Thyroid gland (tissue), 4 donors: ENCODE data around the gene DDN. TPM values are rescaled to one million over a fixed set of nuclear protein-coding genes. Genes with fewer than 3 reads are reported as not detected.

Experiments used
- DNase-seq, 2 donors: peaks; one replicate each; pipeline ENCODE4 v3.0.0-alpha.2; 2019
- H3K27ac ChIP-seq, 3 donors: fragments of 200-600 bp; sonication (generic); 1 replicate in 2 of 3; 2 replicates in 1 of 3; pipeline ENCODE4 v1.5.1; 2016 to 2019; ENCODE audit warnings: mild to moderate bottlenecking in 1 of 3, moderate library complexity in 1 of 3
- H3K27me3 ChIP-seq: fragments of 200-600 bp; sonication (generic); one replicate; pipeline ENCODE4 v1.5.1; 2019
- H3K36me3 ChIP-seq, 2 donors: fragments of 200-600 bp; sonication (generic); one replicate each; pipeline ENCODE4 v1.5.1; 2016 to 2019
- H3K4me1 ChIP-seq, 2 donors: fragments of 200-600 bp; sonication (generic); one replicate each; pipeline ENCODE4 v1.5.1; 2017 to 2019
- H3K4me3 ChIP-seq, 3 donors: fragments of 200-600 bp; sonication (generic); replicated peaks in 1 of 3; 1 replicate in 2 of 3; 2 replicates in 1 of 3; pipeline ENCODE4 v1.5.1; 2016; ENCODE audit warnings: mild to moderate bottlenecking in 1 of 3
- H3K9me3 ChIP-seq: fragments of 200-600 bp; sonication (generic); one replicate; pipeline ENCODE4 v1.5.1; 2017
- POLR2A ChIP-seq, 2 donors: fragments of 450-650 bp; IDR thresholded peaks; one replicate each; pipeline ENCODE4 v1.6.1; 2017; ENCODE audit warnings: antibody characterized with exemption in 2 of 2, mild to moderate bottlenecking in 2 of 2, moderate library complexity in 1 of 2
- WGBS, 2 donors: methylation state at CpG; one replicate each; pipeline ENCODE4 v1.1.5; 2017; 5-methylcytosine and 5-hydroxymethylcytosine counted together
- intact Hi-C: fragments of 100-400 bp; cut with DNase I; formaldehyde crosslinking; loops from one replicate; pipeline ENCODE4 v1.15.1; 2023
- total RNA-seq, 4 donors: library from RNA; depleted of rRNA; stranded (reverse); fragments of >200 nt; gene quantifications; one replicate each; pipeline ENCODE4 v1.2.3, GENCODE V29; 2016
- TF ChIP-seq, protein P1 (sequence below), 6 experiments: fragments of 200-600 bp in 3 of 6; fragments of 450-650 bp in 3 of 6; sonication (generic) in 3 of 6; IDR thresholded peaks; one replicate each; pipeline ENCODE4 v1.5.1; 2016 to 2019; ENCODE audit warnings: antibody characterized with exemption in 6 of 6, mild to moderate bottlenecking in 2 of 6, inconsistent platforms in 1 of 6, moderate library complexity in 1 of 6

Gene DDN
- total RNA-seq, 4 donors from 2014 or later, result 0.11 to 0.13 TPM; not detected in 2

DNA sequence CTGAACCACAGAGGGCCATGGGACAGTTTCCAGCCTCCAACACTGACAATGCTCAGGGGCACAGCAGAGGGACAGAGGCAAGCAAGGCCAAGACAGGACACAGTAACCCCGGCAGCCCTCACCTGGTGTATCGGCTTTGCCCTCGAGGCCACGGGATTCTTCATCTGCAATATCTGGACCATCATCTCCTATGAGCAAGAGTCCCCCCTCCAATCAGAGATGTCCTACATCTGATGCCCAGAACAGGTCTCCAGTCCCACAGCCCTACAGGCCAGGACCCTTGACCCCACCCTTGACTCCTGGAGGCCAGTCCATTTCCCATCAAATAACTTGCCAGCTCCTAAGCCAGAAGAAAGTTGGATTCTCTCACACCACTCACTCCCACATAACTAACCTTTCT lies 44.1 kb upstream of the DDN start:
- peaks cover 94 to 99% of the 10 kb centered on the region in 2 donors for H3K36me3 ChIP-seq
- H3K4me3 ChIP-seq, result no peak overlapping the region
- H3K4me1 ChIP-seq, result no peaks in the 10 kb centered on the region
- no peaks in the 10 kb centered on the region for H3K27me3 ChIP-seq
- TF ChIP-seq, protein P1, sequence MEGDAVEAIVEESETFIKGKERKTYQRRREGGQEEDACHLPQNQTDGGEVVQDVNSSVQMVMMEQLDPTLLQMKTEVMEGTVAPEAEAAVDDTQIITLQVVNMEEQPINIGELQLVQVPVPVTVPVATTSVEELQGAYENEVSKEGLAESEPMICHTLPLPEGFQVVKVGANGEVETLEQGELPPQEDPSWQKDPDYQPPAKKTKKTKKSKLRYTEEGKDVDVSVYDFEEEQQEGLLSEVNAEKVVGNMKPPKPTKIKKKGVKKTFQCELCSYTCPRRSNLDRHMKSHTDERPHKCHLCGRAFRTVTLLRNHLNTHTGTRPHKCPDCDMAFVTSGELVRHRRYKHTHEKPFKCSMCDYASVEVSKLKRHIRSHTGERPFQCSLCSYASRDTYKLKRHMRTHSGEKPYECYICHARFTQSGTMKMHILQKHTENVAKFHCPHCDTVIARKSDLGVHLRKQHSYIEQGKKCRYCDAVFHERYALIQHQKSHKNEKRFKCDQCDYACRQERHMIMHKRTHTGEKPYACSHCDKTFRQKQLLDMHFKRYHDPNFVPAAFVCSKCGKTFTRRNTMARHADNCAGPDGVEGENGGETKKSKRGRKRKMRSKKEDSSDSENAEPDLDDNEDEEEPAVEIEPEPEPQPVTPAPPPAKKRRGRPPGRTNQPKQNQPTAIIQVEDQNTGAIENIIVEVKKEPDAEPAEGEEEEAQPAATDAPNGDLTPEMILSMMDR (IDR thresholded peaks at IDR 0.05), result no peak
- TF ChIP-seq POLR2A (IDR thresholded peaks at IDR 0.05), result no peak
- WGBS, 2 donors, result 95 to 100% methylated on average over 4 of the region's 4 CpGs
- H3K27ac ChIP-seq, result no peak overlapping the region
- intact Hi-C loops, result no loop called here
- no peaks in the 10 kb centered on the region for H3K9me3 ChIP-seq
- no peak for DNase-seq

DNA sequence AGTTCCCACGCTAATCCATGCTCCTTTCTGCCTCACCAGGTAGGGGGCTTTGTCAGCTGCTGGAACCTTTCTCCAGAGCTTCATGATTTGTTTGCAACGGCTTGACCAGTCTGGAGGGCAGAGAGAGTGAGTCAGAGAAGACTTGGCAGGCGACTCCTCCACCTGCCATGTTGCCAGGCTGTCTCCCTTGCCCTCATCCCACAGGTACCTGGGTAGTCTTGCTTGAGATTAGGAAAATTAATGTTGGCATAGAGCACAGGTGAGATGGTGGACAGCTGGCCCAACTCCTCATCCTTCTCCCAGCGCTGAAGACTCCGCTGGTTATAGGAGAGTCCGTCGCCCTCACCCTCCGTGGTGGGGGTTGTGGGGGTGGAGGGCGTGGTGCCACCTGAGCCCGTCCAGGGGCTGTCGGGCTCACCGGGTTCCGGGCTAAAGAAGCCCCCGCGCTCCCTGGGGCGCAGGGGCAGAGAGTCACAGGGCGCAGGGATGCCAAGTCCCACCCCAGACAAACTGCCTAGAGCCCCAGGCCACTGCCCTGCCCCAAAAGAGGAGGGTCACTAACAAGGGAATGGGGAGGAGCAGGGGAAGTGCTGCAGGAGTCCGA lies 42.8 kb upstream of the DDN start:
- no peak overlapping the region for H3K4me3 ChIP-seq
- H3K4me1 ChIP-seq, result no peaks in the 10 kb centered on the region
- TF ChIP-seq, protein P1 (IDR thresholded peaks at IDR 0.05), result no peak
- no peak for TF ChIP-seq POLR2A (IDR thresholded peaks at IDR 0.05)
- no peaks in the 10 kb centered on the region for H3K27me3 ChIP-seq
- peaks cover 92 to 100% of the 10 kb centered on the region in 2 donors for H3K36me3 ChIP-seq
- DNase-seq, result no peak
- 91 to 94% methylated on average over 12 to 18 of the region's 18 CpGs for WGBS, 2 donors
- intact Hi-C loops, result no loop called here
- no peak overlapping the region for H3K27ac ChIP-seq
- no peaks in the 10 kb centered on the region for H3K9me3 ChIP-seq

DNA sequence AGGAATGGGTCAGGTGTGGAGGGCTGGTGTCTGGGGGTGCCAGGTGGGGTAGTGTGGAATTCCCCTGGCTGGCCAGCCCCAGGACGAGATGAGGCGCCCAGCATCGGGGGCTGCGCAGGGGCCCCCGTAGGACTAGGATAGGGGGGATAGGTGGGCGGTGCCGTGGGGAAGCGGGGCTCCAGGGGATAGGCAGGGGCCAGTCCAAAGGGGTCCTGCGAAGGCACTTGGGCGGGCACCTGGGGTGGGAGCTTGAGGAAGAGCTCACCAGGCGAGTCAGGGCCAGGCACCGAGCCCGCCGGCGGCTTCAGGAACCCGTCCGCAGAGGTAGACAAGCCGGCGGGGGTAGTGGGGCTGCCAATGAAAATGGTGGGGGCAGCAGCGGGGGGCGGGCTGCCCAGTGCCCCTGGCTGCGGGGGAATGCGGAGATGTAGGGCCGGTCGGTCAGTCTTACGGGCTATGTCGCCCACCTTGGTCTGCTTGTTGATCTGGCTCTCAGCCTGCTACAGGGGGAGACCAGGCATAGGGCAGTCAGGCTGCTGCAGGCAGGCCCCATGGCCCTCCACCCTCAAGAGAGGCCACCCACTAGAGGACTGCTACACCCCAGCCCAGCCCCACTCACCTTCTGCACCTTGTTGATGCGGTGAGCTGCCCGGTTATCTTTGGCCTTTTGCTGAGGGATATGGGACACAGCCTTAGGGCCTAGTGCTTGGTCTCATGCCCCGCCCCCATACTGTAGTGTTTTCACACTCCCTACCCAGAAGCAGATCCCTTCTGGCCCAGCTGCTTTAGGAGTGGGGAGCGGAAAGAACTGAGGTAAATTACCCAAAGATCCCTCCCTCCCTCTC lies 42.1 kb upstream of the DDN start:
- Histone ChIP-seq H3K4me1 (no peaks in the 10 kb centered on the region), H3K4me3 (no peak overlapping the region), H3K9me3 (no peaks in the 10 kb centered on the region), H3K27ac (no peak overlapping the region), H3K27me3 (no peaks in the 10 kb centered on the region), H3K36me3 (peaks cover 87 to 96% of the 10 kb centered on the region in 2 donors)
- intact Hi-C loops, result no loop called here
- no peak for TF ChIP-seq POLR2A (IDR thresholded peaks at IDR 0.05)
- TF ChIP-seq, protein P1 (IDR thresholded peaks at IDR 0.05), result no peak
- DNase-seq, result no peak
- 95% methylated on average over 9 to 28 of the region's 31 CpGs for WGBS, 2 donors

DNA sequence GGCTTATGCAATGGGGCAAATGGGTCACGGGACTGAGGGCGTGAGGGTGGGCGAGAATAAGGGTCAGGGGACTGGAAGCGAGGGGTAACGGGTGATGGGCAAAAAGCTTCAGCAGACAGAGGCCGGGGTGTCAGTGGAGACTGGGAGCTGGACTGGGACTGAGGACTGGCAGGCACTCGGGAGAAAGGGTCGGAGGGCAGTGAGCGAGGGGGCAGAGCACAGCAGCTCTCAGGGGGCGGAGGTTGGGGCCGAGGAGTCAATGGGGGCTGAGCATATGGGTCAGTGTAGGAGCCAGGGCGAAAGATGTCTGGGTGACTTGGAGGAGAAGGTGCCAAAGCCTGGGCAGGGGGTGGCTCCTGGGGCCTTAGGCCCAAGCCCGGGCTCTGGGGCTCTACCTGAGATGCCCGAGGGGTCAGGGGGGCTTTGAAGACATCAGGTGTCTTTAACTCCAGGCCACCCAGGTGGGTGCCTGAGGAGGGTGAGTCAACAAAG lies 41.2 kb upstream of the DDN start:
- 94 to 95% methylated on average over 14 of the region's 14 CpGs for WGBS, 2 donors
- intact Hi-C loops, result no loop called here
- TF ChIP-seq POLR2A (IDR thresholded peaks at IDR 0.05), result no peak
- TF ChIP-seq, protein P1 (IDR thresholded peaks at IDR 0.05), result no peak
- Histone ChIP-seq H3K9me3 (no peaks in the 10 kb centered on the region), H3K4me3 (no peak overlapping the region), H3K4me1 (no peaks in the 10 kb centered on the region), H3K27me3 (no peaks in the 10 kb centered on the region), H3K36me3 (peaks cover 84 to 87% of the 10 kb centered on the region in 2 donors), H3K27ac (no peak overlapping the region)
- no peak for DNase-seq
